GM18858 (cell line): ENCODE measurements around the gene KCNK3.

Experiments used
- ATAC-seq: cut with Tn5 transposase; IDR thresholded peaks from one replicate; pipeline ENCODE4 v1.9.1; 2021; ENCODE audit not compliant: unreplicated experiment

KCNK3 gene

DNA sequence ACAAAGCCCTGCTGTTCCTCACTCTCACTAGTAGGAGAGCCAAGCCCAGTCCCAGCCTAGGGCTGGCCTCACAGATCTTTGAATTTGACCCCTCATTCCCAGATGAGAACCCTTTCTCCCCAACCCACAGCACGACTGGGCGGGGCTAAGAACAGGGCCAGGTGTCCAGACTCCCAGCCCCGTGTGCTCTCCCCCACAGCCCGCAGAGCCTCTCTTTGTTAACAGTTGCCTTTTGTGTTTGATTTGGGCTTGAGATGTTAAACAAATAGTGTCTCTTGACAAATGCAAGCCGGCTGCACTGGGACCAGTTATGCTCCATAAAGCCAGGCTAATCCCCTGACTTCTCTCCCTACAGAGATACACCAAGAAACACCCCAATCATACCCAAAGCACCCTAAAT is 4.7 kb upstream of the KCNK3 start:
- no peak for ATAC-seq

DNA sequence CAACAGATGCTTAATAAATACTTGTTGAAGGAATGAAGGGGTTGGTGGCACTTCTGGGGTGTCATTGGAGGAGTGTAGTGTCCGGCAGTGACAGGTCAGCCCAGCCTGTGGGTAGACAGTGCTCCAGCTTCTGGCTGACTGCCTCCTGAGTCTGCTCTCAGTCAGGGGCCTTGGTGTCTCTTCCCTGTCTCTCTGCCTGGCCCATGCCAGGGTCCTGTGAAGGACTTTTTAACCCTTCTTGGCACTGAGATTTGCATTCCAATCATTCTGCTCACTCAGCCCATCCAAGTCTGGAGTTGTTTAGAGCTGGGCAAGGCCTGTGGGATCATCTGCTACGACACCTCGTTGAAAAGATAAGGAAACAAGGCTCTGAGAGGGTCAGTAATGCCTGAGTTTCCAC is 1.4 kb upstream of the KCNK3 start:
- no peak for ATAC-seq

DNA sequence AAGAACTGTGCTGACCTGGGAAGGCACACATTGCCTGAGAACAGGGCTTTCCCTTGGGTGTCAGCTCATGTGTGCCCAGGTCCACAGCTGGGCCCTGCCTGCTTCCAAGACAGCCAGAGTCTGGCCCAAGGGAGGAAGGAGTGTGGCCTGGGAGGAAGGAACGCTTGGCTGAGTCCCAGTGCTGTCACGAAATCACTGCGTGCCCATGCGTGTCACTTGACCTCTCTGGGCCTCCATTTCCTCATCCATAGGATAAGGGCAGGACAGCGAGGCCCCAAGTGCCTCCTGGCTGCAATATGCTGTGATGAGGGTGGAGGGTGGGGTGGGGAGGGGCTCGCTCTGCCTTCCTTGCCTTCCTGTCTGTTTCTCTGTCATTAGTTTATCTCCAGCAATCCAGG is 642 bp upstream of the KCNK3 start:
- ATAC-seq: no peak

DNA sequence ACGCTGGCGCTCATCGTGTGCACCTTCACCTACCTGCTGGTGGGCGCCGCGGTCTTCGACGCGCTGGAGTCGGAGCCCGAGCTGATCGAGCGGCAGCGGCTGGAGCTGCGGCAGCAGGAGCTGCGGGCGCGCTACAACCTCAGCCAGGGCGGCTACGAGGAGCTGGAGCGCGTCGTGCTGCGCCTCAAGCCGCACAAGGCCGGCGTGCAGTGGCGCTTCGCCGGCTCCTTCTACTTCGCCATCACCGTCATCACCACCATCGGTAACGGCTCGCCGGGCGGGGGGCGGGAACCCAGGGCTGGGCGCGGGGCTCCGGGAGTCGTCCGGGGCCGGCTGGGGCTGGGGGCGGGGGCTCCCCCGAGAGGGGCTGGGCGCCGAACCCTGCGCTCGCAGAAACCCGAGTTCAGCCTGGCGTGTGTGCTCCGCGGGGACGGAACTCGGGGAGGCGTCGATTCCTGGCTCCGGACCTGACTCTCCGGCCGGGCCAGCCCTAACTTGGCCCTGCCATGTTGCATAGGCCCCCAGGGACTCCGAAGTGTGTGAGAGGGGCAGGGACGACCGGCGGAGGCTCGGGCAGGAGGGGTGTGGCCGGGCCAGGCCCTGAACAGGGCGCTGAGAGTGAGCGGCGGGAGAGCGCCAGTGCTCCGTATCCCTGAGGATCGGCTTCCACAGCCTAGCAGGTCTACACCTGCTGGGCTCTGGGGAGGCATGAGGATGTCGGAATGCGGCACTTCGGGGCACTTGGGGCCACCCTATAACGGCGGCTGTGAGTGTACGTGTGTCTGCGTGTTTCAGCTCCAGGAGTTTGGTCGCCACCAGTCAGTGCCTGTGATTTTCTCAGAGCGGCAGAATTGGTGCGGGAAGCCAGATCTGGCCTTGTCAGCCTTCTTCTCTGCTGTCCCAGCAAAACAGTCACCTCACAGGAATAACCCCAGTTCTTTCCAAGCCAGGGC is 651 bp downstream of the KCNK3 start:
- no peak for ATAC-seq

DNA sequence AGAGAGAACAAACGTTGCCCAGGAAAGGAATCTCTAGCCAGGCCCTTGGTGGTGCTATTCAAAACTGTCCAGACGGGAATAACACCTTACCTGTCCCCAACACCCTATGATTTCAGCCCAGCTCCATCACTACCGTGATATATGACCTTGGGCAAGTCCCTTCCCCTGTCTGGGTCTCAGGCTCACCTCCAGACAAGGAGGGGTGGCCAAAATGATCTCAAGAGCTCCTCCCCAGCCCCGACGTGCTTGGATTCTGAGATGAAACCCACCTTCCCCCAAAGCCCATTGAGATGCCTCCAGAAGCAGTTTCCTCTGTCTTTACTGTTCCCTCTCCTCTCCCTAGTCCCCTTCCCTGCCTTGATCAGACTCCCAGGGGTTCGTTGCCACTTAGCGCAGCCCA is 1.5 kb downstream of the KCNK3 start:
- ATAC-seq: no peak

DNA sequence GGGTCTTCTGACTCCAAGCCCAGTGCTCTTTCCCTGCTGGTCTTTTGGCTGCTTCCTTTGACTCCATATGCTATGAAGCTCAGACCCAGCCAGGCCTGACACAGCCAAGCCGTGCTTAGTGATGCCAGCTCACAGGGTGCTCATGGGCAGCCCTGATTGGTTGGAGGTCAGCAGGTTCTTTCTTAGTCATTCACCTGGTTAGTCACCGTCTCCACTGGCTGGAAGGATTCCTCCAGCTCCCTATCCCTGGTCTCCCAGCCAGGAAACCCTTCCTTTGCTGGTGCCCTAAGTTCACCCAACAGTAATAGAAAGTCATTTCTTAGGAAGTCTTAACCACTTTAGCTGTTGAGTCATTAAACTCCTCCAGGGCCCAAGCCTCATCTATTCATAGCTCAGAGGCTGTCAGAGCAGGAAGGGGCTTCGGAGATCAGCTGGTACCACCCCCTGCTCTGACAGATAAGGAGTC is 3.9 kb downstream of the KCNK3 start:
- ATAC-seq: no peak

DNA sequence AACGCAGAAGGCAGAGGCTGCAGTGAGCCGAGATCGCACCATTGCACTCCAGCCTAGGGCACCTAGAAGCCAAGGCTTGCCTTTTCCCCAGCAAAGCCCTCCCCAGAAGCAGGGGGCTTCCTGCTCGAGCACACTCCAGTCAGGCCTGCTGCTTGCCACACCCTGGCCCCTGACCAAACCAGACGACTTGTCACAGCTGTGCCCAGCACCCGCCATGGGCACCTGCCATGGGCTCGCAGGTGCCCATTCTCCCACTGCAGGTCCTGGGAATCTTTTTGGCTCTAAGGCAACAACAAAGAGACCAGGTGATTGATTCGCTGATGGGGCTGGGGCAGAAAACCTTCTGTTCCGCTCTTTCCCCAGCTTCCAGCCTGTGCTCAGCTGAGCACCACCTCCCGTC is 4.9 kb downstream of the KCNK3 start:
- ATAC-seq: no peak

DNA sequence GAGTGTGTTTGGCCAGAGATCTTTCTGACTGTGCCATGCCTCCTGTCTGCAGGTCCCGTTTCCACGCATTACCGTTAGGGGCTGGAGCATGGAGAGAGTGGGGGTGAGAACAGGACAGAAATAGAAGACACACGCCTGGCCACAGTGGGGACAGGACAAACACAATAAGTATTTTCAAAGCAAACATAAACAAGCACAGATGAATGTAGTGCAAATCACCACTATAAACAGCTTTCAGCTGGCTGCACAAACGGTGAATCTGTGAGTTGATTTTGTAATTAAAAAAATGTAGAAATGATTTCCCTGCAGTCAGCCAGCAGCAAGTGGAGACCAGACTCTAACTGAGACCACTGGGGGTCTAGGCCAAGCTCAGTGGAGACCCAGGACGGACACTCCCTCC is 6.8 kb downstream of the KCNK3 start:
- no peak for ATAC-seq

DNA sequence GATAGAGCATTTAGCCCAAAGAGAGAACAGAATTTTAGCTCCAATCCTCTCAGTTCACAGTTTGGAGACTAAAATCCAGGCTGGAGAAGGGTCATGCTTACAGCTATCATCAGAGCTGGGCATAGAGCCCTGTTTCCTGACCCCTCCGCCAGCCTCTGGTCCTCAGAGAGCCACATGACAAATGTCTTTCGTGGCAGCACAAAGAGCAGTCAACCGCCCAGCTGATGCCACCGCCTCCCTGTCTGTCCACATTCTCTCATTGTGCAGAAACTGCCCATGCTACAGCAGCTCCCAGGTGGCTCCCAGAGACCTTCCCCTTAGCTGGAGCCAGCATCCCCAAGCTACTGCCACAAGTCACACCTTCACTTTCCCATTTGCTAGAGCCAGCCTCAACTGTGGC is 7.6 kb downstream of the KCNK3 start:
- no peak for ATAC-seq

DNA sequence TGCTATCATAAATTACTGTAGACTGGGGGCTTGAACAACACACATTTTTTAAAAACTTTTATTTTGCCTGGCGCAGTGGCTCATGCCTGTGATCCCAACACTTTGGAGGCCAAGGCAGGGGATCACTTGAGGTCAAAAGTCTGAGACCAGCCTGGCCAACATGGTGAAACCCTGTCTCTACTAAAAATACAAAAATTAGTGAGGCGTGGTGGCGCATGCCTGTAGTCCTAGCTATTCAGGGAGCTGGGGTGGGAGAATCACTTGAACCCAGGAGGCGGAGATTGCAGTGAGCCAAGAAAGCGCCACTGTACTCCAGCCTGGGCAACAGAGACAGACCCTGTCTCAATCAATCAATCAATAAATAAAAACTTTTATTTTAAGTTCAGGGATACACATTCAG is 9.1 kb downstream of the KCNK3 start:
- ATAC-seq: no peak

DNA sequence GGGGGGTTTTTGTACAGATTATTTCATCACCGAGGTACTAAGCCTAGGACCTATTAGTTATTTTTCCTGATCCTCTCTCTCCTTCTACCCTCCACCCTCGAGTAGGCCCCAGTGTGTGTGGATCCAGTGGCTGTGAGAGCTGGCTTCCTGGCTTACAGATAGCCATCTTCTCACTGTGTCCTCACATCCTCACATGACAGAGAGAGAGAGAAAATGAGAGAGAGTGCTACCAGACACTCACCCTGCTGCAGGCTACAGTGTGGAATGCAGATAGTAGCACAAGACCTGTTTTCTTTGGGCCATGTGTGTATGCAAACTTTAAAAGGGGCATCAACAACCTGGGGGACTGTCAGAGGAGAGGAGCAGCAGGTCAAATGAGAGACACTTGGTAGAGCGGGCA is 9.5 kb downstream of the KCNK3 start:
- ATAC-seq: no peak

DNA sequence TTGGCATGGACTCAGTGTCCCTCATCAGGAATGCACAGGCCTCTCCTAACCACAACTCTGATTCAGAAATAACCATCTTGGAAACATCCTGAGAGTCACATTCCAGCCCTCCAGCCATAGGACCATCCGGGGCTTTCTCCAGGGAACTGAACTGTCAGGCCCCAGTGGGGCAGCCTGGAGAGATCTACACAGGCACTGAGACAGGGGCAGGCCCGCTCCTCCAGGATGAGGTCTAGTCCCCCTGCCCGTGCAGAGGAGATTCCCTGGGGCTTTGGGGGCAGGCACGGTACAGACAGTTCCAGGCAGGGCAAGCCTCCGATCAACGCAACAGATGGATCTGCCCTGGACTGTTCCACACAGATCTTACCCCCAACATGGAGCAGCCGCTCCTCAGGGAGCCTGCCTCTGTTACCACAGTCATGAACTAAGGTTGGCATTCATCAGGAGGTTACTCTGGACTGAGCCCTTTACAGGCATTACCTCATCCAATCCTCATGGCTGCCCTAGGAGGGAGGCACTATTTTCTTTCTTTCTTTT is 12.0 kb downstream of the KCNK3 start:
- no peak for ATAC-seq

DNA sequence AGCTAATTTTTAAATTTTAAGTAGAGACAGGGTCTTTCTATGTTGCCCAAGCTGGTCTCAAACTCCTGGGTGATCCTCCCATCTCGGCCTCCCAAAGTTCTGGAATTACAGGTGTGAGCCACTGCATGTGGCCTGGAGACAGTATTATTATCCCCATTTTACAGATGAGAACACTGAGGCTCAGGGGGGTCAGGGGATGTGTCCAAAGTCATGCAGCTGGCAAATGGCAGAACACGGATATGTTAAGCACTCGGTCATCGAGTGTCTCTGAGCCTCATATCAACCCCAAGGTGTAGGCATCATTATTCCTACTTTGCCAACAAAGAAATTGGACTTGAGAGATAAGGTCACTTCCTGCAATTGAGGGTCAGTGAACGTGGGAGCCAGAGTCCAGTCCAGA is 12.6 kb downstream of the KCNK3 start:
- no peak for ATAC-seq

DNA sequence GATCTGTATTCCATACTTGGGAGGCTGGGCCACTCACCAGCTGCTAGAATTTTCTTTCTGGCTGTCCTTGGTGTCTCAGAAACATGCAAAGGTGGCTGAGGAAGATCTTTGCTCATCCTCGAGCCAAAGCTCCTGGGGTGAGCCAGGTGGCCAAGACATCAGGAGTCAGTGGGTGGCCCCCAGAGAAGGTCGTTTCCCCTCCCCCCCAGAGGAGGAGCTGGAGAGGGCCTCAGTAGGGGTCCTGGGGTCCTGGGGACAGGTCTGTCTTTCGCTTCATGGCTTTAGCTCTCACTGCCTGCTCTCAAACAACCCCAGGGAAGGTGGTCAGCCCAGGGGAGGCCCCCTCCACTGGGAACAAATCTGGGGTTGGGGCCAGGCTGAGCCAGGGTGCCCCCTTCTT is 13.6 kb downstream of the KCNK3 start:
- ATAC-seq: no peak

DNA sequence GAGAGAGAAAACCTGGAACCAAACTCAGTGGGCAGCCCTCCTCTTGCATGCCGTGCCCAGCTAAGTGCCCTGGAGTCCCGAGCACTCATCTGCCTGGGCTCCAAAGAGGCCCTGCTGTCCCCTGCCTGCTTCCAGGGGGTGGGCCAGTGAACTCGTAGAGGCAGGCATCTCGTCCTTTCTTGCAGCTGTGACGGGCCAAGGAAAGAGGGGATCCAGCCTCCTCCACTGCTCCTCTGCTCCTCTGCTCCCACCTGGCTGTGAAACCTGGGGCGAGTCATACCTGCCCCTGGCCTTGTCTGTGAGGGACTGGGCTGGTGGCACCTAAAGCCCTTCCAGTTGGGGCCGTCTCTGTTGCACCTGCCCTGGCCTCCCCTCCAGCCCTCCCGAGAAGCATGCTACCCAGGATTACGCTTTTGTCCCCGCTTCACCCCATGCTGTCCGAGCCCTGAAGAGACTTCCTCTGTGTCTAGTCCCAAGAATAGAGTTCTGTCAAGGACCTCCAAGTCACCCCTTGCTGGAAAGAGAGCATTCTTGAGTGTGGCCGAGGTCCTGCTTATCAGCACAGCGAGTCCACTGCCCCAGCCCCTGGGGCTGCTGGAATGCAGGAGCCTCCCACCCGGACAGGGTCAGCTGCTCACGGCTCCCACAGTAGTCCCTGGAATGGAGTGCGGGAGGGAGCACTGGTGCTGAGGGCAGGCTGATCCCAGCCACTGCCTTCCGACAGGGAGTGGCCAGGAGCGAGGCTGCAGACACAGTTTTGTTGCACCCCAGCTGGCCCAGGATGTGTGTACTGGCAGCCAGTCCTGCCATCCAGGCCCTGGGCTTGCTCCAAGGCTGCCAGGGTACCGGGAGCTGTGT is 14.3 kb downstream of the KCNK3 start:
- no peak for ATAC-seq

DNA sequence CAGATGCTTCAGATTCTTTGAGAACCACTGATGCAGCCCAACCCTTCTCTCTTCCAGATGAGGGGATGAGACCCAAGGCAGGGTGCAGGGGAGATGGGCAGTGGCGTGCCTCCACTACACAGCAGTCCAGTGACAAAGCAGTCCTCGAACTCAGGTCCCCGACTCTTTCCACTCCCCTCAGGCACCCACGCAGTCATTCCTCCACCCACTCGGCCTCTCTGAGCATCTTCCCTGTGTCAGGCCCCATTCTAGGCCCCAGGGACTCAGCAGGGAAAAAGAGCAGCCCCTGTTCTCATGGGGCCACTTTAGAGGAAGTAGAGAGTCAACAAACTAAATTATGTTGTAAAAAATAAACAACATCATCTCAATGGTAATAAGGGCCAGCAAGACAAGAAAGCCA is 15.2 kb downstream of the KCNK3 start:
- ATAC-seq: no peak

DNA sequence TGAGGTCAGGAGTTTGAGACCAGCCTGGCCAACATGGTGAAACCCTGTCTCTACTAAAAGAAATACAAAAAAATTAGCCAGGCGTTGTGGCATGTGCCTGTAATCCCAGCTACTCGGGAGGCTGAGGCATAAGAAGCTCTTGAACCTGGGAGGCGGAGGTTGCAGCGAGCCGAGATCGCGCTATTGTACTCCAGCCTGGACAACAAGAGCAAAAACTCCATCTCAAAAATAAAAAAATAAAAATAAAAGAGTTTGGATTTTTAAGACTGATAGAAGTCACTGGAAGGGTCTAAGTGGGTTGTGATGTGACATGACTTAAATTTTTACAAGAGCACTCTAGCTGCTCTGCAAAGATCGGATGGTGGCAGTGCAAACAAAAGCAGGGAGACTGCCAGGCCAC is 15.9 kb downstream of the KCNK3 start:
- no peak for ATAC-seq

DNA sequence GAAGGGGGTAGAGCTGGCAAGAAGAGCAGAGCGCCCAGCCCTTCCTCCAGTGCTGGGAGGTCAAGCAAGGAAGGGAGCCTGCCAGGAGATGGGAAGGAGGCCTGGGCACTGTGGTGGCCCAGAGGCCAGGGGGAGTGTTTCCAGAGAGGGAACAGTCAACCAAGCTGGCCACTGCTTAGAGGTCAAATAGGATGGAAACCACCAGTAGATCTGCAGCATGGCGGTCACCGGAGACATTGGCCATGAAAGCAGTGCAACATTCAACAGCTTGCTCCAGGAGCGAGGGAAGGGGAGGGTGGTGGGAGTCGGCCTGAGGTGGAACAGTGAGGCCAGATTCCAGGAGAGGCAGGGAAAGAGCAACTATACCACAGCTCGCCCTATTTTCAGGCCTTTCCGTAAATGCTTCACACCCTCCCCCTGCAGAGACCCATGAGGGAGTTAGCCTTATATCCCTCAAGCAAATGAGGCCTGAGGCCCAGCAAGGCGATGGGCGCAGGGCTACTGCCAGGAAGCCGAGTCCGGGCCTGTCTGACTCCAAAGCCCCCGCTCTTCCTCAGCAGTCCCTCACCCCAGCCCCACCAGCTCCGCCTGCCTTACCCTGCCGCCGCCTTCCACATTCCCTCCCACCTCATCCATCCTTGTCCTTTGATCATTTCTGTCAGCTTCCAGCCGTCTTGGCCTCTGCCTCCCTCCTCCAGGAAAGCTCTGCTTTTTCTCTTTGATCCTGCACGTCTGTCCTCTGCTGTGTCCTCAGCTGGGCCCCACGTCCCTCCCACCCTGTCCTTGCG is 17.0 kb downstream of the KCNK3 start:
- no peak for ATAC-seq

DNA sequence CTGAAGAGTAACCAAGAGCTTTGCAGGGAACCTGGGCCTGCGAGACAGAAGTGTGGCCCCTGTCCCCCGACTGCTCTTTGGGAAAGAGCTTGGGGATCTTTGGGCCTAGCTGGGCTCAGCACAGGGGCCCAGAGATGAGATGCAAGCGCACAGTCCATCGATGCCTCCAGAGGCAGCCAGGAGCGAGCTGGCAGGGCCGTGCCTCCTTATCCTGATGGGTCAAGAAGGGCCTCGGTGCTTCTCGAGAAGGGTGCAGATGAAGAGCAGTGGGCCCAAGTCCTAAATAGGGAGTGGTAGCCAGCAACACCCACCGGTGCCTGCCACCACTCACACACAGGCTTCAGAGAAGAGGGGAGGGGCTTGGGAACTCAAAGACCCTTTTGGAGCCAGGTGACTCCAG is 17.6 kb downstream of the KCNK3 start:
- no peak for ATAC-seq

DNA sequence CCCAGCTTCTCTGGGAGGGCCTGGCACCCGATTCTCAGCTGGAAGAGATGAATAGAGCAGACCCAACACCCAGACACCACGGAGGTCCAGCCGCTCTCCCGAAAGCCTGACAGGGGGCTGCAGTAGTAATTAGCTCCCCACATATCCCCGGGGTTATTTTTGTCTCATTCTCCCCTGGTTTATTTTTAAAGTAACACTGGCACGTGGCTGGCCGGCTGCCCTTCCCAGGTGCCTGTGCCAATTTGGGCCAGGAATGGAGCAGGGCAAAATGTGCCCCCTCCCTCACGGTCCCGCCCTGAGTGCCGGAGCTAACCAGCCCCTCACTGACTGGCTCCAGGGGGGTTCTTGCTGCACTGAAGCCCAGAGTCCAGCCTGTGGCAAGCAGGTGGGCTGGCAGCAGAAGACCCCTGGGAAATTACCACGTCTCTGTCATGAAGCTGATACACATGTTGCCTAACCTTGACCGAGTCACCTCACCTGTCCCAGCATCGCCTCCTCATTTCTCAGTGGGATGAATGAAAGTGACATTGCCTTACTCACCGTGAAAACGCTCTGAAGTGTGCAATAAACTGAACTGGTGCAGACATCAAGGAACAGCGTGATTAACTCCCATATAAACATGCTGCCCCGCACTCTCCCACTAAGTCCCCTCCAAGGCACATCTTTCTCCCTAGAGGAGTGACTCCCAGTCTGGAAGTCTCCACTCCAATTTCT is 18.4 kb downstream of the KCNK3 start:
- ATAC-seq: no peak
